CD4-positive, alpha-beta T cell treated with Interleukin-15 for 1 hour (primary cell): ENCODE results near the gene RCOR2.

Experiments used
- DNase-seq: peaks from one replicate; pipeline ENCODE4 v3.0.0-alpha.2; 2020

Gene RCOR2

GRCh38 chr11:63922673-63923192, 5.8 kb upstream of the RCOR2 start:
- no peak for DNase-seq

GRCh38 chr11:63920939-63921417, 4.0 kb upstream of the RCOR2 start:
- DNase-seq: peak; percentile 26

GRCh38 chr11:63920126-63920938, 3.4 kb upstream of the RCOR2 start:
- DNase-seq: no peak

GRCh38 chr11:63919267-63920125, 2.5 kb upstream of the RCOR2 start:
- DNase-seq: no peak

GRCh38 chr11:63918507-63919191, 1.7 kb upstream of the RCOR2 start:
- no peak for DNase-seq

- DNase-seq: peak; percentile 34
These were observed 935 bp upstream of the RCOR2 start for GRCh38 chr11:63917692-63918506.

- no peak for DNase-seq
These were observed 765 bp downstream of the RCOR2 start for GRCh38 chr11:63915961-63916836.

GRCh38 chr11:63914896-63915691, 1.9 kb downstream of the RCOR2 start:
- DNase-seq: no peak

GRCh38 chr11:63913866-63914830, 2.8 kb downstream of the RCOR2 start:
- no peak for DNase-seq

- DNase-seq: no peak
These were observed 4.3 kb downstream of the RCOR2 start for GRCh38 chr11:63912678-63913077.

GRCh38 chr11:63911876-63912275, 5.1 kb downstream of the RCOR2 start:
- no peak for DNase-seq

- DNase-seq: no peak
These were observed 5.5 kb downstream of the RCOR2 start for GRCh38 chr11:63911440-63911839.

GRCh38 chr11:63910675-63911074, 6.3 kb downstream of the RCOR2 start:
- no peak for DNase-seq

GRCh38 chr11:63909591-63910506, 7.1 kb downstream of the RCOR2 start:
- DNase-seq: no peak

- no peak for DNase-seq
These were observed 8.1 kb downstream of the RCOR2 start for GRCh38 chr11:63908631-63909401.

- DNase-seq: no peak
These were observed 9.0 kb downstream of the RCOR2 start for GRCh38 chr11:63907808-63908530.
